ENCODE results near the gene LAMC1.

The LAMC1 gene

GRCh38 chr1:183131166-183131565 is 107.9 kb downstream of the LAMC1 start:
- H3K4me3 ChIP-seq (ENCODE audit: control insufficient read depth, low read depth, low read length): no peak overlapping the region
- DNase-seq (ENCODE audit: low read depth): no peak
- TF ChIP-seq CTCF (conservative IDR thresholded peaks at IDR 0.05; ENCODE audit: control insufficient read depth, insufficient read depth, low read depth, low read length): no peak

- no peak overlapping the region for H3K4me3 ChIP-seq (ENCODE audit: control insufficient read depth, low read depth, low read length)
- no peak for DNase-seq (ENCODE audit: low read depth)
- TF ChIP-seq CTCF (conservative IDR thresholded peaks at IDR 0.05; ENCODE audit: control insufficient read depth, insufficient read depth, low read depth, low read length): no peak
These were observed 112.1 kb downstream of the LAMC1 start for GRCh38 chr1:183135336-183135735.

GRCh38 chr1:183137782-183138181 is 114.6 kb downstream of the LAMC1 start:
- peak; percentile 74 for DNase-seq (ENCODE audit: low read depth)
- H3K4me3 ChIP-seq (ENCODE audit: control insufficient read depth, low read depth, low read length): no peak overlapping the region

GRCh38 chr1:183138301-183138700 is 115.1 kb downstream of the LAMC1 start:
- no peak overlapping the region for H3K4me3 ChIP-seq (ENCODE audit: control insufficient read depth, low read depth, low read length)
- TF ChIP-seq CTCF (conservative IDR thresholded peaks at IDR 0.05; ENCODE audit: control insufficient read depth, insufficient read depth, low read depth, low read length): no peak
- DNase-seq (ENCODE audit: low read depth): peak; percentile 54

More at GRCh38 chr1:183137782-183138181, 114.6 kb downstream of the LAMC1 start:
- no peak for TF ChIP-seq CTCF (conservative IDR thresholded peaks at IDR 0.05; ENCODE audit: control insufficient read depth, insufficient read depth, low read depth, low read length)

- peak; percentile 75 for DNase-seq (ENCODE audit: low read depth)
These were observed 116.2 kb downstream of the LAMC1 start for GRCh38 chr1:183139281-183139942.

GRCh38 chr1:183140633-183141032 is 117.4 kb downstream of the LAMC1 start:
- TF ChIP-seq CTCF (conservative IDR thresholded peaks at IDR 0.05; ENCODE audit: control insufficient read depth, insufficient read depth, low read depth, low read length): no peak
- no peak overlapping the region for H3K4me3 ChIP-seq (ENCODE audit: control insufficient read depth, low read depth, low read length)
- no peak for DNase-seq (ENCODE audit: low read depth)

More at GRCh38 chr1:183139281-183139942, 116.2 kb downstream of the LAMC1 start:
- TF ChIP-seq CTCF (conservative IDR thresholded peaks at IDR 0.05; ENCODE audit: control insufficient read depth, insufficient read depth, low read depth, low read length): no peak
- no peak overlapping the region for H3K4me3 ChIP-seq (ENCODE audit: control insufficient read depth, low read depth, low read length)

All from fibroblast of mammary gland (primary cell).